WTC11 (cell line): Measurements from ENCODE around the gene PRKRA.

Experiments
- AFF4 ChIP-seq: sonication (generic); formaldehyde crosslinking; IDR thresholded peaks from 2 replicates; pipeline ENCODE4 v1.8.1; 2023; ENCODE audit warnings: mild to moderate bottlenecking, missing genetic modification reagents, borderline replicate concordance
- ATF2 ChIP-seq: sonication (generic); formaldehyde crosslinking; IDR thresholded peaks from 2 replicates; pipeline ENCODE4 v1.8.1; 2022; ENCODE audit warnings: low read depth, missing genetic modification reagents, borderline replicate concordance
- CREB1 ChIP-seq: sonication (generic); formaldehyde crosslinking; IDR thresholded peaks from 2 replicates; pipeline ENCODE4 v1.8.0; 2023; ENCODE audit warnings: mild to moderate bottlenecking, missing genetic modification reagents
- CTCF ChIP-seq: fragments of 200-600 bp; IDR thresholded peaks from 2 replicates; pipeline ENCODE4 v1.8.0; 2022; ENCODE audit warnings: antibody characterized with exemption
- FOXJ3 ChIP-seq: sonication (generic); formaldehyde crosslinking; IDR thresholded peaks from 2 replicates; pipeline ENCODE4 v1.9.0; 2021; ENCODE audit warnings: missing genetic modification reagents, mild to moderate bottlenecking, borderline replicate concordance
- JUN ChIP-seq: sonication (generic); formaldehyde crosslinking; IDR thresholded peaks from 2 replicates; pipeline ENCODE4 v1.8.0; 2023; ENCODE audit warnings: mild to moderate bottlenecking, missing genetic modification reagents
- KAT7 ChIP-seq: sonication (generic); formaldehyde crosslinking; IDR thresholded peaks from 2 replicates; pipeline ENCODE4 v1.8.1; 2023; ENCODE audit warnings: missing genetic modification reagents, mild to moderate bottlenecking, borderline replicate concordance
- NFYB ChIP-seq: sonication (generic); formaldehyde crosslinking; conservative IDR thresholded peaks from 2 replicates; pipeline ENCODE4 v1.8.0; 2022; ENCODE audit warnings: low read depth, missing genetic modification reagents
- RELA ChIP-seq: sonication (generic); formaldehyde crosslinking; IDR thresholded peaks from 2 replicates; pipeline ENCODE4 v1.8.1; 2022; ENCODE audit warnings: missing genetic modification reagents, mild to moderate bottlenecking, borderline replicate concordance
- SMAD4 ChIP-seq: sonication (generic); formaldehyde crosslinking; IDR thresholded peaks from 2 replicates; pipeline ENCODE4 v1.8.0; 2022; ENCODE audit warnings: mild to moderate bottlenecking, missing genetic modification reagents
- SP1 ChIP-seq: sonication (generic); formaldehyde crosslinking; conservative IDR thresholded peaks from 2 replicates; pipeline ENCODE4 v1.8.1; 2022; ENCODE audit warnings: missing genetic modification reagents
- TCF7 ChIP-seq: sonication (generic); formaldehyde crosslinking; IDR thresholded peaks from 2 replicates; pipeline ENCODE4 v1.8.0; 2022; ENCODE audit warnings: mild to moderate bottlenecking, low read depth, missing genetic modification reagents, moderate library complexity
- ZNF232 ChIP-seq: sonication (generic); formaldehyde crosslinking; IDR thresholded peaks from 2 replicates; pipeline ENCODE4 v1.8.0; 2022; ENCODE audit warnings: mild to moderate bottlenecking, missing genetic modification reagents

DNA sequence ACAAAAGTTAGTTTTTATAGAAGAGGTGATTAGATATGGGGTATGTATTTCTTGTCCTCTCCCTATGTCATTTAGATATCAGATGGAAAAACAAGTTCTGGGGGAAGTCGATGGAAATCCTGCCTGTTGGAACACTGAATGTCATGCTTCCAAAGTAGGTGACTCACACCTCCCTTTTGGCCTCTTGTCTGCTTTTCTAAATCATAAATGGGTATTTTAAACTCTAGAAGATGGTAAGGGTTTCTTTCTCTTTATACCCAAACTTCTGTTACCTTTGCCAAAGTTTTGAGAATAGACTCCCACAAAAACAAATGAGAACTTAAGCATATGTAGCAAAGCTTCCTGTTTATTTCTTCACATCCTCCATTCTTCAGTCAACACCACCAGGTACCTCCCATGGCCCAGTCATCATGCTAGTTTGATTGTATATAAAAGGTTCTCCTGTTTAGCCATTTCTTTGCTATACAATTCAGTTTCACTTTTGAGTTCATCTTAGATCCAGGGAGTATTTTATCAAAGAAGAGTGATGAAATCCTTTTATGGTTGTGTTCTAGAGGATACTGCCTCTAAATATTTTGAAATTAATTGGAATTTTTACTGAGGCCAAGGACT, 63.9 kb downstream of the PRKRA start:
- TF ChIP-seq CREB1 (no peak), FOXJ3 (CRISPR knock-in tag) (no peak), RELA (no peak), CTCF (no peak), SP1 (CRISPR knock-in tag) (no peak), KAT7 (CRISPR knock-in tag) (no peak), NFYB (CRISPR knock-in tag) (no peak), ATF2 (CRISPR knock-in tag) (no peak), JUN (CRISPR knock-in tag) (no peak), AFF4 (CRISPR knock-in tag) (no peak), ZNF232 (CRISPR knock-in tag) (no peak), SMAD4 (CRISPR knock-in tag) (no peak), TCF7 (CRISPR knock-in tag) (no peak)
